K562 (cell line): Measurements from ENCODE around the gene GPR78. TPM values are rescaled to one million over a fixed set of nuclear protein-coding genes. Genes with fewer than 3 reads are reported as not detected.
"Not testable (repeated sequence)": the region's sequence is repeated elsewhere in the genome, so short reads cannot be mapped to it uniquely, and the experiment has no call there.

Experiments used
- ATAC-seq: fragments of 200-7000 bp; cut with Tn5 transposase; 3 replicates; pipeline ENCODE4 v1.9.1; 2020; ENCODE audit warnings: moderate library complexity
- BruUV-seq: library from RNA; stranded (reverse); fragments of 400-500 nt; replicated peaks from 2 replicates; lab custom pipeline; 2021; lab: Mats Ljungman, UMichigan
- CTCF ChIA-PET: fragments of 300-600 bp; formaldehyde crosslinking; extraction: SDS; loops from one replicate; lab custom pipeline; 2021; ENCODE audit warnings: low intra/inter-chr PET ratio; lab: Yijun Ruan, JAX
- POLR2A ChIA-PET: fragments of 300-600, 350-650 bp; sonication (Branson Sonifier 250); formaldehyde crosslinking; extraction: SDS; loops from one replicate; lab custom pipeline; 2021; ENCODE audit warnings: antibody characterized with exemption, inconsistent platforms; lab: Yijun Ruan, JAX
- DNase-seq, 4 experiments: peaks; one replicate each; pipeline versions ENCODE4 v3.0.0 to v3.0.0-alpha.2; 2011 to 2018; ENCODE audit warnings: low spot score in 3 of 4, mixed read lengths in 3 of 4; ENCODE audit errors: extremely low read depth in 1 of 4
- FAIRE-seq: peaks from 2 replicates; lab custom pipeline; 2011; peaks lifted over from hg19 to GRCh38; lab: Jason Lieb, UNC
- H2AFZ ChIP-seq: 2 replicates; pipeline ENCODE4 v1.6.0; 2011; ENCODE audit warnings: low read depth, low read length, control low read depth, inconsistent platforms
- H3K27ac ChIP-seq: fragments of 200-600 bp; 3 replicates; pipeline ENCODE4 v1.8.0; 2011; ENCODE audit warnings: low read depth, mild to moderate bottlenecking, control low read depth, inconsistent platforms, low read length, moderate library complexity, mixed read lengths; ENCODE audit errors: extremely low read depth
- H3K27me3 ChIP-seq, 2 experiments: fragments of 300-600 bp in 1 of 2; 2 replicates in 1 of 2; 3 replicates in 1 of 2; pipeline versions ENCODE4 v1.6.0 to v1.8.0; 2011; ENCODE audit warnings: inconsistent platforms in 2 of 2, low read length in 2 of 2, mild to moderate bottlenecking in 1 of 2, mixed read lengths in 1 of 2, moderate library complexity in 1 of 2; ENCODE audit not compliant: control insufficient read depth in 2 of 2, insufficient read depth in 2 of 2
- H3K36me3 ChIP-seq: fragments of 300-600 bp; 3 replicates; pipeline ENCODE4 v1.8.0; 2011; ENCODE audit warnings: mild to moderate bottlenecking, low read length, inconsistent platforms; ENCODE audit not compliant: control insufficient read depth, insufficient read depth
- H3K4me1 ChIP-seq, 2 experiments: fragments of 200-600 bp in 1 of 2; replicated peaks in 1 of 2; 2 replicates in 1 of 2; 3 replicates in 1 of 2; pipeline versions ENCODE4 v1.5.1 to v1.8.0; 2011; ENCODE audit warnings: inconsistent platforms in 2 of 2, low read length in 2 of 2, mild to moderate bottlenecking in 1 of 2, mixed read lengths in 1 of 2, moderate library complexity in 1 of 2; ENCODE audit not compliant: control insufficient read depth in 2 of 2, insufficient read depth in 2 of 2
- H3K4me2 ChIP-seq: 2 replicates; pipeline ENCODE4 v1.6.1; 2011; ENCODE audit warnings: low read length, control low read depth, inconsistent platforms, mixed read lengths; ENCODE audit not compliant: insufficient read depth
- H3K4me3 ChIP-seq: fragments of 200-600 bp; sonication (generic), shearing (Covaris generic); 2 replicates; pipeline ENCODE4 v1.5.1; 2016; ENCODE audit warnings: control low read depth, inconsistent platforms
- H3K79me2 ChIP-seq: fragments of 200-600 bp; 3 replicates; pipeline ENCODE4 v1.8.0; 2011; ENCODE audit warnings: low read length, inconsistent platforms; ENCODE audit not compliant: control insufficient read depth, insufficient read depth
- H3K9ac ChIP-seq, 2 experiments: 2 replicates each; pipeline versions ENCODE4 v1.6.0 to v1.6.1; 2011; ENCODE audit warnings: low read depth in 2 of 2, low read length in 2 of 2, control low read depth in 1 of 2, inconsistent platforms in 1 of 2, mild to moderate bottlenecking in 1 of 2, mixed read lengths in 1 of 2; ENCODE audit not compliant: insufficient read depth in 1 of 2
- H3K9me1 ChIP-seq: one replicate; pipeline ENCODE4 v1.6.0; 2011; ENCODE audit warnings: inconsistent platforms, mild to moderate bottlenecking, low read length, moderate library complexity; ENCODE audit not compliant: control insufficient read depth, insufficient read depth
- H3K9me3 ChIP-seq: replicated peaks from 2 replicates; pipeline ENCODE4 v1.5.1; 2011; ENCODE audit warnings: low read depth, low read length, inconsistent platforms; ENCODE audit not compliant: control insufficient read depth, insufficient read depth
- H4K20me1 ChIP-seq: replicated peaks from 2 replicates; pipeline ENCODE4 v1.6.1; 2011; ENCODE audit warnings: low read length, inconsistent platforms, mixed read lengths; ENCODE audit not compliant: control insufficient read depth, insufficient read depth
- WGBS: fragments of 100-300 bp; shearing (Covaris generic); methylation state at CpG from one replicate; pipeline ENCODE4 v1.1.6; 2016; ENCODE audit warnings: low coverage, mixed read lengths; ENCODE audit not compliant: insufficient coverage; ENCODE audit errors: missing lambda C conversion rate; 5-methylcytosine and 5-hydroxymethylcytosine counted together
- in situ Hi-C: fragments of 300-500 bp; cut with MboI; formaldehyde crosslinking; loops from 4 replicates; pipeline ENCODE4 v1.15.0; 2018; ENCODE audit warnings: inconsistent platforms, mixed read lengths
- intact Hi-C: fragments of 100-400 bp; cut with micrococcal nuclease; formaldehyde crosslinking; loops from 2 replicates; pipeline ENCODE4 v1.14.2; 2022
- polyA plus RNA-seq, 8 experiments: library from polyadenylated mRNA; depleted of rRNA in 4 of 8; stranded (reverse) in 5 of 8; unstranded in 3 of 8; fragments of >200 nt; fragmentation: Nextera tagmentation in 2 of 8; fragmentation: Illumina TruSeq in 1 of 8; extraction: Ambion mirVana in 2 of 8; extraction: Trizol in 1 of 8; gene quantifications; 2 replicates each; pipeline versions ENCODE4 v1.2.1 to v1.2.3, GENCODE V29; 2011 to 2014; ENCODE audit warnings: inconsistent platforms in 1 of 8, missing spikeins in 1 of 8
- total RNA-seq, 7 experiments: library from RNA; depleted of rRNA in 6 of 7; stranded (reverse); fragments of >200 nt in 6 of 7; fragmentation: Illumina TruSeq in 2 of 7; extraction: Trizol in 2 of 7; gene quantifications; 2 replicates each; pipeline versions ENCODE4 v1.2.1 to v1.2.3, GENCODE V29; 2011 to 2021; ENCODE audit warnings: low replicate concordance in 1 of 7

The GPR78 gene
- total and polyA plus RNA-seq, 9 of the 15 experiments (the other 6 are each of a cell fraction or from before 2014, with no cell fraction given) = 0.04 to 0.13 (median 0.07) TPM; not detected in 4

GRCh38 chr4:8635897-8636554, 55.8 kb downstream of the GPR78 start:
- FAIRE-seq, H3K27ac ChIP-seq, H4K20me1 ChIP-seq, in situ Hi-C loops, H3K9ac ChIP-seq, H3K36me3 ChIP-seq, intact Hi-C loops, DNase-seq, BruUV-seq, H3K4me3 ChIP-seq, H3K4me2 ChIP-seq, H3K9me3 ChIP-seq, H3K9me1 ChIP-seq, H3K79me2 ChIP-seq, H3K4me1 ChIP-seq, CTCF ChIA-PET, H2AFZ ChIP-seq, POLR2A ChIA-PET: not testable (repeated sequence)
- no CpG with 5 or more reads among the region's 29 CpGs for WGBS
- H3K27me3 ChIP-seq = peaks cover 9 to 23% of the 10 kb centered on the region in 2 experiments; a peak in 4 of 5 replicates
- ATAC-seq = peak; percentile 96

Other genes with a start within 250 kb of the GPR78 start
- 4.9 and 5.1 TPM in 2 replicates for gene ACOX3, start 139.7 kb upstream of the GPR78 start, total RNA-seq (2014; rRNA removed)
- 3.7 and 3.8 TPM in 2 replicates for gene ACOX3, start 139.7 kb upstream of the GPR78 start, total RNA-seq (2014; rRNA removed; fragmentation: Illumina TruSeq; extraction: Trizol)
- gene ACOX3, start 139.7 kb upstream of the GPR78 start, total RNA-seq (2015; rRNA removed; fragmentation: Illumina TruSeq; extraction: Trizol) = 3.8 and 4.6 TPM in 2 replicates
- gene ACOX3, start 139.7 kb upstream of the GPR78 start, total RNA-seq (2021) = 5.9 and 7.3 TPM in 2 replicates
- 2.3 and 2.9 TPM in 2 replicates for gene ACOX3, start 139.7 kb upstream of the GPR78 start, polyA plus RNA-seq (2011; rRNA removed)
- 4.0 and 4.4 TPM in 2 replicates for gene ACOX3, start 139.7 kb upstream of the GPR78 start, polyA plus RNA-seq (2014; fragmentation: Illumina TruSeq; extraction: Trizol)
- gene ACOX3, start 139.7 kb upstream of the GPR78 start, polyA plus RNA-seq (2014; fragmentation: Nextera tagmentation; extraction: Ambion mirVana) = 1 to 10 TPM in 1 of 2 experiments, under 1 TPM in 1; 0.68 to 1.0 TPM
- 3.0 and 4.9 TPM in 2 replicates for gene ACOX3, start 139.7 kb upstream of the GPR78 start, polyA plus RNA-seq (2014; rRNA removed)
- 14.1 and 15.6 TPM in 2 replicates for gene TRMT44, start 139.6 kb upstream of the GPR78 start, total RNA-seq (2014; rRNA removed)
- gene TRMT44, start 139.6 kb upstream of the GPR78 start, total RNA-seq (2014; rRNA removed; fragmentation: Illumina TruSeq; extraction: Trizol) = 8.6 and 10.0 TPM in 2 replicates
- 10.2 and 10.3 TPM in 2 replicates for gene TRMT44, start 139.6 kb upstream of the GPR78 start, total RNA-seq (2015; rRNA removed; fragmentation: Illumina TruSeq; extraction: Trizol)
- 17.3 and 18.6 TPM in 2 replicates for gene TRMT44, start 139.6 kb upstream of the GPR78 start, total RNA-seq (2021)
- gene TRMT44, start 139.6 kb upstream of the GPR78 start, polyA plus RNA-seq (2011; rRNA removed) = 8.9 and 9.6 TPM in 2 replicates
- gene TRMT44, start 139.6 kb upstream of the GPR78 start, polyA plus RNA-seq (2014; fragmentation: Illumina TruSeq; extraction: Trizol) = 7.8 and 8.7 TPM in 2 replicates
- 1 to 10 TPM; 1.2 to 2.1 TPM for gene TRMT44, start 139.6 kb upstream of the GPR78 start, polyA plus RNA-seq (2014; fragmentation: Nextera tagmentation; extraction: Ambion mirVana)
- 12.5 and 13.2 TPM in 2 replicates for gene TRMT44, start 139.6 kb upstream of the GPR78 start, polyA plus RNA-seq (2014; rRNA removed)
- 0.41 and 1.1 TPM in 2 replicates for gene CPZ, start 12.4 kb downstream of the GPR78 start, total RNA-seq (2014; rRNA removed)
- gene CPZ, start 12.4 kb downstream of the GPR78 start, total RNA-seq (2014; rRNA removed; fragmentation: Illumina TruSeq; extraction: Trizol) = 0.58 and 0.67 TPM in 2 replicates
- gene CPZ, start 12.4 kb downstream of the GPR78 start, total RNA-seq (2015; rRNA removed; fragmentation: Illumina TruSeq; extraction: Trizol) = 2.1 and 2.2 TPM in 2 replicates
- 1.5 and 1.6 TPM in 2 replicates for gene CPZ, start 12.4 kb downstream of the GPR78 start, total RNA-seq (2021)
- gene CPZ, start 12.4 kb downstream of the GPR78 start, polyA plus RNA-seq (2011; rRNA removed) = 0.60 and 2.0 TPM in 2 replicates
- gene CPZ, start 12.4 kb downstream of the GPR78 start, polyA plus RNA-seq (2014; fragmentation: Illumina TruSeq; extraction: Trizol) = 0.68 and 1.4 TPM in 2 replicates
- under 1 TPM in 1 of 2 experiments, not detected in 1; 0.06 TPM for gene CPZ, start 12.4 kb downstream of the GPR78 start, polyA plus RNA-seq (2014; fragmentation: Nextera tagmentation; extraction: Ambion mirVana)
- gene CPZ, start 12.4 kb downstream of the GPR78 start, polyA plus RNA-seq (2014; rRNA removed) = 1.1 TPM in 2 replicates